HepG2 (cell line): ENCODE data around the gene GRB2. TPM values are rescaled to one million over a fixed set of nuclear protein-coding genes. Genes with fewer than 3 reads are reported as not detected.

Experiments
- CBX2 ChIP-seq, 2 experiments: fragments of 200-600 bp in 1 of 2; sonication (generic); formaldehyde crosslinking in 1 of 2; IDR thresholded peaks; 2 replicates each; pipeline versions ENCODE4 v1.7.0 to v1.8.1; 2018 to 2022; ENCODE audit warnings: low read depth in 2 of 2, low read length in 1 of 2, mild to moderate bottlenecking in 1 of 2, missing genetic modification reagents in 1 of 2
- CHD4 ChIP-seq: fragments of 200-600 bp; sonication (generic); IDR thresholded peaks from 2 replicates; pipeline ENCODE4 v1.7.0; 2017; ENCODE audit warnings: mild to moderate bottlenecking, low read length, borderline replicate concordance
- DRAP1 ChIP-seq: IDR thresholded peaks from 2 replicates; pipeline ENCODE4 v1.6.1; 2016; ENCODE audit warnings: missing genetic modification reagents, missing compliant biosample characterization
- HDAC1 ChIP-seq: sonication (generic); formaldehyde crosslinking; IDR thresholded peaks from 2 replicates; pipeline ENCODE4 v1.5.1; 2020; ENCODE audit warnings: mild to moderate bottlenecking, missing genetic modification reagents
- HES4 ChIP-seq: sonication (generic); formaldehyde crosslinking; IDR thresholded peaks from 2 replicates; pipeline ENCODE4 v1.9.0; 2021; ENCODE audit warnings: mild to moderate bottlenecking, missing genetic modification reagents, borderline replicate concordance
- IRF2 ChIP-seq: IDR thresholded peaks from 2 replicates; pipeline ENCODE4 v1.6.1; 2018; ENCODE audit warnings: missing genetic modification reagents, missing compliant biosample characterization
- JARID2 ChIP-seq: sonication (generic); formaldehyde crosslinking; IDR thresholded peaks from 2 replicates; pipeline ENCODE4 v1.8.1; 2023; ENCODE audit warnings: missing genetic modification reagents, inconsistent platforms; ENCODE audit not compliant: insufficient replicate concordance
- JUNB ChIP-seq: sonication (generic); formaldehyde crosslinking; IDR thresholded peaks from 2 replicates; pipeline ENCODE4 v1.8.0; 2022; ENCODE audit warnings: missing genetic modification reagents, mild to moderate bottlenecking, borderline replicate concordance
- KLF6 ChIP-seq: IDR thresholded peaks from 2 replicates; pipeline ENCODE4 v1.8.0; 2016; ENCODE audit warnings: missing biosample characterization, missing genetic modification reagents
- KLF9 ChIP-seq: IDR thresholded peaks from 2 replicates; pipeline ENCODE4 v1.6.1; 2016; ENCODE audit warnings: low read depth
- MATR3 ChIP-seq: sonication (generic); formaldehyde crosslinking; IDR thresholded peaks from 2 replicates; pipeline ENCODE4 v1.4.0; 2020; ENCODE audit warnings: missing genetic modification reagents
- NRL ChIP-seq: sonication (generic); formaldehyde crosslinking; IDR thresholded peaks from 2 replicates; pipeline ENCODE4 v1.5.0; 2020; ENCODE audit warnings: missing genetic modification reagents, mild to moderate bottlenecking, moderate library complexity, borderline replicate concordance
- RFX1 ChIP-seq: fragments of 450-650 bp; IDR thresholded peaks from 2 replicates; pipeline ENCODE4 v1.6.1; 2017
- SRSF1 ChIP-seq: fragments of 200-400 bp; formaldehyde crosslinking; optimal IDR thresholded peaks from 2 replicates; pipeline ENCODE3; 2017; ENCODE audit warnings: mild to moderate bottlenecking, low read depth, low read length, moderate library complexity
- SRSF4 ChIP-seq: fragments of 200-400 bp; formaldehyde crosslinking; IDR thresholded peaks from one replicate; pipeline ENCODE4 v1.6.1; 2018; ENCODE audit warnings: mild to moderate bottlenecking, low read depth, low read length, moderate library complexity; ENCODE audit not compliant: poor library complexity, severe bottlenecking
- SSRP1 ChIP-seq: IDR thresholded peaks from 2 replicates; pipeline ENCODE4 v1.6.1; 2016; ENCODE audit warnings: control low read depth
- TFDP1 ChIP-seq: IDR thresholded peaks from 2 replicates; pipeline ENCODE4 v1.6.1; 2016; ENCODE audit warnings: missing compliant biosample characterization, missing genetic modification reagents, borderline replicate concordance
- XBP1 ChIP-seq: sonication (generic); formaldehyde crosslinking; IDR thresholded peaks from 2 replicates; pipeline ENCODE4 v1.5.0; 2020; ENCODE audit warnings: missing genetic modification reagents
- ZMAT3 ChIP-seq: sonication (generic); formaldehyde crosslinking; conservative IDR thresholded peaks from 2 replicates; pipeline ENCODE4 v1.7.0; 2021; ENCODE audit warnings: missing genetic modification reagents
- ZNF451 ChIP-seq: sonication (generic); formaldehyde crosslinking; IDR thresholded peaks from 2 replicates; pipeline ENCODE4 v1.5.0; 2020; ENCODE audit warnings: mild to moderate bottlenecking, missing genetic modification reagents
- ZNF501 ChIP-seq: sonication (generic); formaldehyde crosslinking; IDR thresholded peaks from 2 replicates; pipeline ENCODE4 v1.5.1; 2020; ENCODE audit warnings: mild to moderate bottlenecking, moderate library complexity, missing genetic modification reagents
- ZNF512B ChIP-seq: sonication (generic); formaldehyde crosslinking; IDR thresholded peaks from 2 replicates; pipeline ENCODE4 v1.5.1; 2020; ENCODE audit warnings: missing genetic modification reagents, mild to moderate bottlenecking, borderline replicate concordance
- ZNF562 ChIP-seq: sonication (generic); formaldehyde crosslinking; IDR thresholded peaks from 2 replicates; pipeline ENCODE4 v1.8.0; 2022; ENCODE audit warnings: missing genetic modification reagents, borderline replicate concordance
- ZNF75D ChIP-seq: sonication (generic); formaldehyde crosslinking; IDR thresholded peaks from 2 replicates; pipeline ENCODE4 v1.8.1; 2023; ENCODE audit warnings: missing genetic modification reagents, mild to moderate bottlenecking, borderline replicate concordance
- polyA plus RNA-seq, 8 experiments: library from polyadenylated mRNA; depleted of rRNA in 3 of 8; stranded (reverse) in 7 of 8; unstranded in 1 of 8; fragments of >200 nt; fragmentation: Illumina TruSeq in 4 of 8; extraction: Trizol in 4 of 8; gene quantifications; 2 replicates each; pipeline versions ENCODE4 v1.2.1 to v1.2.3, GENCODE V29; 2011 to 2016; ENCODE audit warnings: low read depth in 4 of 8, missing spikeins in 1 of 8, mixed read lengths in 1 of 8; ENCODE audit not compliant: insufficient read depth in 1 of 8
- total RNA-seq, 5 experiments: library from RNA; depleted of rRNA; stranded (reverse); fragments of >200 nt; fragmentation: Illumina TruSeq; extraction: Trizol; gene quantifications; 2 replicates each; pipeline ENCODE4 v1.2.3, GENCODE V29; 2016; ENCODE audit warnings: low read depth in 1 of 5
- TF ChIP-seq, protein P1 (sequence below): sonication (generic); formaldehyde crosslinking; IDR thresholded peaks from 2 replicates; pipeline ENCODE4 v1.5.0; 2020; ENCODE audit warnings: mild to moderate bottlenecking, missing genetic modification reagents

The GRB2 gene
- total and polyA plus RNA-seq, 2 of the 13 experiments (the other 11 are each of a cell fraction or from before 2014, with no cell fraction given), result 84.6 to 92.3 TPM

GRCh38 chr17:75430159-75430974 is 24.9 kb upstream of the GRB2 start (continued):
- TF ChIP-seq ZNF75D (no peak), ZNF451 (no peak), KLF9 (CRISPR knock-in tag) (no peak), ZNF562 (CRISPR knock-in tag) (no peak), MATR3 (CRISPR knock-in tag) (no peak), TFDP1 (CRISPR knock-in tag) (no peak; the same call in 1 of the 2 replicates), CBX2 (IDR thresholded peaks at IDR 0.05; ENCODE audit: low read depth, low read length) (no peak), CBX2 (CRISPR knock-in tag; IDR thresholded peaks at IDR 0.05; ENCODE audit: low read depth) (no peak), XBP1 (CRISPR knock-in tag) (no peak), SSRP1 (CRISPR knock-in tag) (no peak), JUNB (CRISPR knock-in tag) (no peak), ZMAT3 (CRISPR knock-in tag) (no peak), RFX1 (no peak), ZNF501 (CRISPR knock-in tag) (peak; percentile 76; the same call in 1 of the 2 replicates), JARID2 (CRISPR knock-in tag) (no peak), NRL (CRISPR knock-in tag) (no peak), ZNF512B (CRISPR knock-in tag) (0 out of 2 replicates have a peak, but pooled peaks have one; percentile 57), CHD4 (no peak), DRAP1 (CRISPR knock-in tag) (peak; percentile 74), SRSF1 (no peak), KLF6 (CRISPR knock-in tag) (no peak), SRSF4 (no peak), HDAC1 (peak; percentile 73), HES4 (CRISPR knock-in tag) (no peak), IRF2 (CRISPR knock-in tag) (peak; percentile 70)
- TF ChIP-seq, protein P1, sequence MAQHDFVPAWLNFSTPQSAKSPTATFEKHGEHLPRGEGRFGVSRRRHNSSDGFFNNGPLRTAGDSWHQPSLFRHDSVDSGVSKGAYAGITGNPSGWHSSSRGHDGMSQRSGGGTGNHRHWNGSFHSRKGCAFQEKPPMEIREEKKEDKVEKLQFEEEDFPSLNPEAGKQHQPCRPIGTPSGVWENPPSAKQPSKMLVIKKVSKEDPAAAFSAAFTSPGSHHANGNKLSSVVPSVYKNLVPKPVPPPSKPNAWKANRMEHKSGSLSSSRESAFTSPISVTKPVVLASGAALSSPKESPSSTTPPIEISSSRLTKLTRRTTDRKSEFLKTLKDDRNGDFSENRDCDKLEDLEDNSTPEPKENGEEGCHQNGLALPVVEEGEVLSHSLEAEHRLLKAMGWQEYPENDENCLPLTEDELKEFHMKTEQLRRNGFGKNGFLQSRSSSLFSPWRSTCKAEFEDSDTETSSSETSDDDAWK (CRISPR knock-in tag), result no peak
